ENCODE data around the gene CEACAM8. TPM values are rescaled to one million over a fixed set of nuclear protein-coding genes. Genes with fewer than 3 reads are reported as not detected.
"Not testable (repeated sequence)": the region's sequence is repeated elsewhere in the genome, so short reads cannot be mapped to it uniquely, and the experiment has no call there.

The CEACAM8 gene
- total RNA-seq, result not detected

DNA sequence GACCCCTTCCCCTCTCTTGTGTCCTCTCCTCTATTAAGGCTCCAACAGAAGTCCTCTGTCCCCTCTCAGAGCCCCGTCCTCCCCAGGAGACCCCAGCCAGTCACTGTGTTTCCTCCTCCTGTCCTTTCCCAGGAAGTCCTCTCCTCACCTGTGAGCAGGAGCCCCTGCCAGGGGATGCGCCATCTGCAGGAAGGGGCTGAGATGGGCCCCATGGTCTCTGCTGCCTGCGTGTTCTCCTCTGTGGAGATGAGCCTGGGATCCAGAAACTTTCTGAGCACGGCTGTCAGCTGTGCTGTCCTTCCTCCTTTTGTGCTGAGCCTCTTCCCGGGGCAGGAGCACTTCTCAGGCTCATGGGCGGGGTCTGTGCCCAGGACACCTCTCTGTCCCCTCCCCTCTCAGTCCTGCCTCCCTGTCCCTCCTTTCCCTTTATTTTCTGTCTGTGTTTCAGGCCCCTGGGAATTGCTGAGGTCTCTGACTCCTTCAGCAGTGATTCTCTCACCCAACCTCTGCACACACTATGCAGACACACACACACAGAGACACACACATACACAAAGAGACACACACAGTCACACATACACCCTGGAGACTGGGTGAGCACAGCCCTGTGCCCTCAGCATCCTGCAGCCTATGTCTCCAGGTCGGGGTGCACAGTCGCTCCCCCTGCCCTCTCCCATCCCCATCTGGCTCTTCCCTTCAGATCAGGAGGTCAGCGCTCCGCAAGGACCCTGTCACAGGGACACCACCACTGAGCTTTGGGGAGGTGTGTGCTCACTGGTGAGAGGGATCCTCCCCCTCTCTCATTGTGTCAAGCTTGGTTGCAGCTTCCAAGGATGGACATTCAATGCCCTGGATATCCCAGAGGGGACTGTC is at the start of gene CEACAM8:
CEACAM8 (minus strand) TSS at position 308 of the 873 bp plus-strand sequence; CDS start at position 212, 96 bp downstream.
- no peak for ATAC-seq

DNA sequence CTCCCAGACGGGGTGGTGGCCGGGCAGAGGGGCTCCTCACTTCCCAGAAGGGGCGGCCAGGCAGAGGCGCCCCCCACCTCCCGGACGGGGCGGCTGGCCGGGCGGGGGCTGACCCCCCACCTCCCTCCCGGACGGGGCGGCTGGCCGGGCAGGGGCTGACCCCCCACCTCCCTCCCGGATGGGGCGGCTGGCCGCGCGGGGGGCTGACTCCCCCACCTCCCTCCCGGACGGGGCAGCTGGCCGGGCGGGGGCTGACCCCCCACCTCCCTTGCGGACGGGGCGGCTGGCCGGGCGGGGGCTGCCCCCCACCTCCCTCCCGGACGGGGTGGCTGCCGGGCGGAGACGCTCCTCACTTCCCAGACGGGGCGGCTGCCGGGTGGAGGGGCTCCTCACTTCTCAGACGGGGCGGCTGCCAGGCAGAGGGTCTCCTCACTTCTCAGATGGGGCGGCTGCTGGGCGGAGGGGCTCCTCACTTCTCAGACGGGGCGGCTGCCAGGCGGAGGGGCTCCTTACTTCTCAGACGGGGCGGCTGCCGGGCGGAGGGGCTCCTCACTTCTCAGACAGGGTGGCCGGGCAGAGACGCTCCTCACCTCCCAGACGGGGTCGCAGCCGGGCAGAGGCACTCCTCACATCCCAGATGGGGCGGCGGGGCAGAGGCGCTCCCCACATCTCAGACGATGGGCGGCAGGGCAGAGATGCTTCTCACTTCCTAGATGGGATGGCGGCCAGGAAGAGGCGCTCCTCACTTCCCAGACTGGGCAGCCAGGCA is 44.8 kb upstream of the CEACAM8 start:
- ATAC-seq, result not testable (repeated sequence)

DNA sequence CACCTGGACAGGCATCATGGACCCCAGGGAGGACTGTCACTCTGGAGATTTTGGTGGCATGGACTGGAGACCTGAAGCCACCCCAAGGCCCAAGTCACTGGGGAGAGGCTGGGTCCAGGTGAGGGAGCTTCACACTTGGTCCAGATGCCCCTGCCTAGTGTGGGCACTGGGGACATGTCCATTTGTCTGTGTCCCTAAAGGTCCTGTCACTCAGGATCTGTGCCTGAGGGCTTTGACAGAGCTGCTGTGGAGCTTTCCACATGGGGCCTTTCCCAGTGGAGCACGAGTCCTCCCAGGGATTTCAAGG is 40.5 kb upstream of the CEACAM8 start:
- no peak for ATAC-seq

DNA sequence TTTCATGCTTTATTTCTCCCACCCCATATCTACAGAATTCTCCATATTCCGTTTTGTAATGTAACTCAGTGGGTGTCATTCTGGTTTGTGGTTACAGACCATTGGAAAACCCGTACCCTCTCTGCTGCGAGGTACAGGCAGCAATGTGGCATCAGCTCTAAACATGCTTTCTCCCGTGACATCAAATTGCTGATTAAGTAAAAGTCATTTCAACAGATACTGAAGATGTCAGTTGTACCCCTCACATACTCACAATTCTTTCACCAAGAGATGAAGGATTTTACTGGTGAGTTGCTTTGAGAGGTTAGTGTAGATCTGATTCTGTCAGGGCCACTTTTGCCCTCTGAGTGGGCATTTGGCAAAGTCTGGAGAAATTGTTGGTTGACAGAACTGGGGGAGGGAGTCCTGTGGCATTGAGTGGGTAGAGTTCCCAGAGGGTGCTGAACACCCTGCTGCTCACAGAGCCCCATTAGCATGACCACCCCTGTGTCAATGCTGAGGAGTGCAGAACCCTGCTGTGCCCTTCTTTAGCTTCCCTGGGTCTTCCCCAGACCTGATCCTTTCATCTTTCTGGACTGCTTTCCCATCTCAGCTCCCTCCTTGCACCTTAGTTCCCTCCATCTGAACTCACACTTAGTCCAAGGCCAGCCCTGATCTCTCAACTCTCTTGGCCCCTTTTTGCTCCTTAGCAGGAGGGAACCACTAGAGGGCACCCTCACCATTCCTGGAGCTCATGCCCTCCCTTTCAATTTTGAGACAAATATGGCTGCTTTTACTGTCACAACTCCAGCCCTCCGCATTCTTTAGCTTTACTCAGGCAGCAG is 39.9 kb upstream of the CEACAM8 start:
- peak; percentile 37 for ATAC-seq

DNA sequence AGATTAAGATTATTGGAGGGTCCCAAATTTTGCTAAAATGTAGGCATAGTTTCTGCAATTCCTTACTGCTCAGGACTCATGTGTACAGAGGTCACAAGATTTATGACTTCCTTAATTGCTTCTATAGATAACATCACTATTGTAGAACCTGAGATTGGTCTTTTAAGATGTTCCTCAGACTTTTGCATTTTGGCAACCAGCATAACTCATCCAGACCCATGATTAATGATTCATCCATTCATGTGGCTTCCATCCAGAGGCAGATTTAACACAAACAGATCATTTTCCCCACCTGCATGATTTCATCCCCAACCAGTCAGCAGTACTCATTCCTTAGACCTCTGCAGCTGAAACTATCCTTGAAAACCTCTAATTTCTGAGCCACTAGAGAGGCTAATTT is 34.5 kb upstream of the CEACAM8 start:
- ATAC-seq, result no peak

DNA sequence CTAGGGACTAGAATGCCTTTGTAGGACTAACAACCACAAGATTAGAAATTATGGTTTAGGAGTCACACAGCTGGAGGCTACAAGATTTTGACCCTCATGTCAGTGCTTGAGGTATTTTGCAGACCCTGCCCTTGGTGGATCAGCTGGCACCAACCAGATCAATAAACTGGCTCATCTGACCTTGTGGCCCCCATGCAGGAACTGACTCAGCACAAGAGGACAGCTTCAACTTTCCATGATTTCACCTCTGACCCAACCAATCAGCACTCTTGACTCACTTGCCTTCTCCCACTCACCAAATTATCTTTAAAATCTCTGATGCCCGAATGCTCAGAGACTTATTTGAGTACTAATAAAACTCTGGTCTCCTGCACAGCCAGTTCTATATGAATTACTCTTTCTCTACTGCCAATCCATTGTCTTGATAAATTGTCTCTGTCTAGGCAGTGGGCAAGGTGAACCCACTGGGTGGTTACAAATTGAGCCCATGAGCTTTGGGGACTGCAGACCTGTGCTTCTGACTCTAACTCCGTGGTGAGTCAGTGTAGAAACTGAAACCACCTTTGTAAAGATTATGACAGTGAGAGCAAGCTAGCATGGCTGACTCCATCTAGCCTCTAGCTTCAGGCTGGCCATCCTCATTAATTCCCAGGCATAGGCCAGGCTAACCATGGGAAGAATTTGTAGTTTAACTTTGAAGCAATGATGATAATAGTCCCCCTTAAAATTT is 33.9 kb upstream of the CEACAM8 start:
- no peak for ATAC-seq

DNA sequence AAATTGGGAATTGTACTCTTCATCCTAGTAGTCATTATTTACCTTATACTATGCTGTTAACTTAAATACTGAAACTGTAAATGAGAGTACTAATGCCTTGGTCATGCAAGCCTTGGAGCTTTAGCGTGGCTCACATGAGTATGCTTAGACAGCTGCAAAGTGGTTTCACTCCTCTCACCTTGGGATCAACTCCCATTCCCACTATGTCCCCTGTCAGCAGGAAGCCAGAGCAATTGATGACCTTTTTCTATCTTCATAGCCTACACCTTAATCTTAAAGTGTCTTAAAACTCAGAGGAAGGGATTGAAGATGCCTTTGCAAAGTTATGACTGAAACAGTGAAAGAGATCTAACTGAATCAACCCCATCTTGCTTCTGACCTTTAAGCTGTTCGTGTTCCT is 33.2 kb upstream of the CEACAM8 start:
- no peak for ATAC-seq

DNA sequence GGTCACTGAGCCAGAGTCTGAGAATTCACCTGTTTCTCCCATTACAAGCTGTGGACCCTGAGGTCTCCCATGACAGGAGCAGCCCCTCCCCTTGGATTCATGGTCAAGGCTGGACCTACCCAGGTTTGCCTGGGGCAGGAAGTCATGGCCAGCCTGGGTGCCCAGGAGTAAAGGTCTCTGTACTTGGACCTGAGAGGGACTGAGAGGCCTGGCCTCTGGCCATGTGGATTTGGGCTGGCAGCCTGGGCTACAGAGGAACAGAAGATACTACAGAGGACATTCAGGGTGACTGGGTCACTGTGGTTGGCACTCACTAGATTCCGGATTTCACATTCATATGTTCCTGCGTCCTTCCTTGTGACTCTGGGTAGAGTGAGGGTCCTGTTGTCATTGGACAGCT is 31.5 kb upstream of the CEACAM8 start:
- no peak for ATAC-seq

DNA sequence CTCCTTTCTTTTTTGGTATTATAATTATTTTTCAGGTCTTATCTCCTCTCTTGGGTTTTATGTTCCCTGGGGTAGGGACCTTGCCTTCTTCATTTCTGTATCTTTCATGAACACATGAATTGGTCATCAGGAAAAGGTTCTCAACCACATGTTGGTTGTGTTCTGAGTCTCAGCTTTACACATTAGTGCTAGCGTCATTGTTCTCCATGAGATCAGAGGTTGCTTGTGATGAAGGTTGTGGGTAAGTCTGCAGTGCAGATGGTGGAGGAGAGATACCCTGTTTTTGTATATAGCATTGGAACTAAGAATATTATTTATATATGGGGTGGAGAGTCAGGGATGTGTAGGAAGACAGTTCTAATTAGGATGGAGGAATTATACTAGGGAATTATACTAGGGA is 24.5 kb upstream of the CEACAM8 start:
- ATAC-seq, result no peak

DNA sequence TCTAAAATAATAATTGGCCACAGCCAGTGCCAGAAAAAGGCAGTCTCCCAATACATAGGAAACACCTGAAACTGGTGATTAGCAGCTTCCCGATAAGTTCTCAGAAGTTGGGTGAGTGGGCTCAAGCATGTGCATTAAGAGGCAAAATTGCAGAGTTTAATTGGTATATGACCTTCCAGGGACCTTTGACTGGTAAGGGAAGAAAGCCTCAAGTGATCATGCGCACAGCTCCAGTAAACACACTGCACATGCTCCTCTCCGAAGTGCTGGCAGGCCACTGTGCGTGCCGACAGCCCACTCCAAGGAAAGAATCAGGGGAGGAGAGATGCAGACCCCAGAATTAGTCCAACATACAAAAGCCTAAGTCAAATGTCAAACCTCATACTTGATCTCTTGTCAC is 18.9 kb upstream of the CEACAM8 start:
- ATAC-seq, result no peak

DNA sequence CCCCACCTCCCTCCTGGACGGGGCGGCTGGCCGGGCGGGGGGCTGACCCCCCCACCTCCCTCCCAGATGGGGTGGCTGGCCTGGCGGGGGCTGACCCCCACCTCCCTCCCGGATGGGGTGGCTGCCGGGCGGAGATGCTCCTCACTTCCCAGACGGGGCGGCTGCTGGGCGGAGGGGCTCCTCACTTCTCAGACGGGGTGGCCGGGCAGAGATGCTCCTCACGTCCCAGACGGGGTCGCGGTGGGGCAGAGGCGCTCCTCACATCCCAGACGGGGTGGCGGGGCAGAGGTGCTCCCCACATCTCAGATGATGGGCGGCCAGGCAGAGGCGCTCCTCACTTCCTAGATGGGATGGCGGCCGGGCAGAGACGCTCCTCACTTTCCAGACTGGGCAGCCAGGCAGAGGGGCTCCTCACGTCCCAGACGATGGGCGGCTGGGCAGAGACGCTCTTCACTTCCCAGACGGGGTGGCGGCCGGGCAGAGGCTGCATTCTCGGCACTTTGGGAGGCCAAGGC is 15.7 kb upstream of the CEACAM8 start:
- not testable (repeated sequence) for ATAC-seq

DNA sequence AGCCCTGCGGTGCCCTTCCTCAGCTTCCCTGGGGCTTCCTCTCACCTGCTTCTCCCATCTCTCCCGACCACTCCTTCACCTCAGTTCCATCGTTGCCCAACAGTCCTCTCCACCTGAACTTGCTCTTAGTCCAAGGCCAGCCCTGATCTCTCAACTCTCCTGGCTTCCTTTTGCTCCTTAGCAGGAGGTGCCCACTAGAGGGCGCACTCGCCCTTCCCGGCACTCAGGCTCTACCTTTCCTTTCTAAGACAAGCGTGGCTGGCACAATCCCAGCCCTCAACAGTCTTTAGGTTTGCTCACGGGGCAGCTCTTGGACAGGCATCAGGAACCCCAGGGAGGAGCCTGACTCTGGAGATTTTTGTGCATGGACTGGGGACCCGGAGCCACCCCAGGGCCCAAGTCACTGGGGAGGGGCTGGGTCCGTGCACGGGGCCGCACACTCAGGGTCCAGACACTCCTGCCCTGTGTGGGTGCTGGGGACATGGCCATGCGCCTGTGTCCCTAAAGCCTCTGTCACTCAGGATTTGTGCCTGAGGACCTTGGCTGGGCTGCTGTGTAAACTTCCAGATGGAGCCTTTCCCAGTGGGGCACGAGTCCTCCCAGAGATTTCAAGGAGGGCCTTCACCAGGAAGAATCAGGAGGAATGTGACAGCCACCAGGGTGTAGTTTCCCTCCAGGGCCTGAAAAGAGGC is 12.1 kb upstream of the CEACAM8 start:
- peak; percentile 89 for ATAC-seq

DNA sequence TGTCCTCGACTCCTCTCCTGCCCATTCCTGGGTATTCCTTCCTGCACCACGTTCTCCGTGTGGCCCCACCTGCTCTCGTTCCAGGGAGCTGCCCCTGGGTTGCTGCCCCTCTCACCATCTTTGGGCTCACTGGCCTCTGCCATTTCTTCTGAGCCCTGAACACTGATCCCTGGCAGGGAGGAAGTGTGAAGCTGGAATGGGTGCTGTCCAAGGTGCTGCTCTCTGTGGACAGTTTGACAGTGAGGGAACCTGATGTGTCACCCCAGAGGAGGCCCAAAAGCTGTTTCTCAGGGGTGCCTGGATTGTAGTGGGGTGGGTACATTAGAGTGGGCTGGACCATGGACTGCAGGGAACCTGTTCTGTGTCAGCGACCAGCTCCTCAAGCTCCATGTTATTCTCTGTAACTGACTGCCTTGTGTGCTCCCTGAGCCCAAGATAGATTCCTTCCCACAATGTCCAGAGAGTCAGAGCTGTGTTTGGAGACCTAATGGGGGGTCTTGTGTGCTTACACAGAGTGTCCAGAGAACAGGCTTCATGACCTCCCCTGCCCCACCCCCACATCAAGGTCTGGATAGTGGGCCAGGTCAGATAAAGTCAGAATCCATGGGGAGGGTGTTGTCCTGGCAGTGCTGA is 7.2 kb upstream of the CEACAM8 start:
- peak; percentile 55 for ATAC-seq

DNA sequence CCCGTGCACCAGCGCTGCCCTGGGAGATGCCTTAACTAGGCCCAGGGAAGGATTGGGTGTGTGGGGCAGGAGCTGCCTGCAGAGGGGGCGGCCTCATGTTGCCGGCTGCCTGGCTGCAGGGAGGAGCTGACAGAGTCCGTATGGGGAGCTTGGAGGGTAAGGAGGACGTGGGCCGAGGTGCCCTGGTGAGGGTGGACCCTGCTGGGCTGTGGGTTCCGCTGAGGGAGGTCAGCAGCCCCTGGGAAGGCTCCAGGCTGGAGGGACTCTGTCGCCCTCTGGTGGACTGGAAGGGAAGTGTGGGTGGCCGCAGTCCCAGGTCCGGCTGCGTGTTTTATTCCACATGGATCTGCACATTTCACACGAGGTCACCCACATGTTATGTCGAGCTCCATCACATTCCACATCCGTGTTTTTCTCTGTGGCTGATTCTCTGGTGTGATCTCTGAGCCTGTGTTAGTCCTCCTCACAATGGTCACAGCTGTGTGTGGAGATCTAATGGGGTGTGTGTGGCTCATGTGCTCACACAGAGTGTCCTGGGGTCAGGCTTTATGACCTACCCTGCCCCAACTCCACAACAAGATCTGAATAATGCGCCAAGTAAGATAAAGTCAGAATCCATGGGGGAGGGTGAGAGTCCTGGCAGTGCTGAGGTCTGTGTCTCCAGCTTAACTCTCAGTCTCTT is 1.8 kb upstream of the CEACAM8 start:
- peak; percentile 62 for ATAC-seq

DNA sequence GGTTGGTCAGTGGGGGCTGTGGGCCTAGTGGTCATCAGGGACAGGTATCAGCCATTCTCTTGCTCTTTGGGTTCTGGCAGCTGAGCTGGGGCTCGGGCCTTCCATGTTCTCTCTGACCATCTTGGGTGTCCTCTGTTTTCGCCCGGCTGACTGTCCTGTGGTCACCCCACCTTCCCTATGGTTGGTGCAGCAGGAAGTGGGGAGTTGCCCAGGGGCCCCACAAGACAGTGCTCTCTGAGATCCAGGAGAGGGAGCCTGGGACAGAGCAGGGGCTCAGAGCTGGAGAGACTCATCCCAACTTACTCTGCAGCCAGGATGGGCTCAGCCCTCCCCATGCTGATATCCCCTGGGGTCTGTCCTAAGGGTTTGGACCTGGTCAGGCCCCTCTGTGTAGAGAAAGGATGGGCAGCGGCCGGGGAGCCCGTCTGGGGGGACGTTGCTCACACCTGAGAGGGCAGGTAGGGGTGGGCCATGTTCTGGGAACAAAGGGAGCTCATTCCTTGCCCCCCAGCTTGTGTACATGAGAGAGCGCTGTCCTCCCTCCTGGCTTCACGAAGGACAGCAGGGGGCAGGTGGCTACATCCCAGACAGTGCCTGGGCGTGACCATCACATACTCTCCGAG is 937 bp upstream of the CEACAM8 start:
- ATAC-seq, result no peak

DNA sequence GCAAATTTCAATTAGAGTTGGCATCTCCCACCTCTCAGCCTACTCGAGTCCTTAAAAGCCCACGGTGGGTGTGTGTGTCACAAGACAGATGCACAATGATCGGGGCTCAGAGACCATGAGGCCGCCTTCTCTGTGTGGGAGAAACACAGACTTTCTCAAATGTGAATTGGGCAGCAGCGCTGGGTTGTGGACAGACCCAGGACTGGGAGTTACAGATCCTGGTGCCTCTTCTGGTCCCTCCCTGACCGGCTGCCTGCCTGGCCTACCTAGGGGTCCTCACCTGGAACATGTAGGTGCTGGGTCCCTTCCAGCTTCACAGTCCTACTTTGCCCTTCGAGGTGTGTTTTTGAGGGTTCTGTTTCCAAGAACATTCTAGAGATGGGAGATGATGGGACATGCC is 4.9 kb downstream of the CEACAM8 start:
- no peak for ATAC-seq

DNA sequence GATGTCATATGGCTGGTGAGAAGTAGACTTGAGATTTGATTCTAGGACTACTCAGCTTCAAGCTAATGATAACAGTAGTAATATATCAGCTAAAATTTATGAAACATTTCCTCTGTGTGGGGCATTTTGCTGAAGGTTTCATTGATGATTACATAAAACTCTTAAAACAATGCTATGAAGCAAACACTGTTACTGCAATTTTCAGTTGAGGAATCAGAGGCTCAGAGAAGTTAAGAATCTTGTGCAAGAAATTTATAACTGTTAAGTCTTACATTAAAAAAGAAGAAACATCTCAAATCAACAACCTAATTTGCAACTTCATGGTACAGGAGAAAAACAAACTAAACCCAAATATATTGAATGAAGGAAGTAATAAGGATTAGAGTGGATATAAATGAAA is 10.3 kb downstream of the CEACAM8 start:
- no peak for ATAC-seq

DNA sequence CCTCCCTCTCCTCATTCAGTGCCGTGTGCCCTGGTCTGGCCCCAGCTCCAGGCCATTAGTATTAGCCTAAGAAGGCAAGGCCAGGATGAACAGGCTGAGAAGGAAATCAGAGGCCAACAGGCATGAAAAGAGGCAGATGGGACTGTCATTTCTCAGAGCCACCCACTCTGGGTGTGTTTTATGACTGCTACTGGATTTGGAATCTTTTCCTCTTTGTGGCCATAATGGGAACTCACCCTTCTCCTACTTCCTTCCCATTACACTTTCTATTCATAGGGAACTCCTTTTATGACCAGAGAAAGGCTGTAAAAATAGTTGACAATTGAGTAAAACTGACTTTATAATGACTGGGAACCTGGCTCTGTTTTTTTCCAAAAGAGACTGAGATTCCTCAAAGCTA is 17.7 kb downstream of the CEACAM8 start:
- ATAC-seq, result no peak

DNA sequence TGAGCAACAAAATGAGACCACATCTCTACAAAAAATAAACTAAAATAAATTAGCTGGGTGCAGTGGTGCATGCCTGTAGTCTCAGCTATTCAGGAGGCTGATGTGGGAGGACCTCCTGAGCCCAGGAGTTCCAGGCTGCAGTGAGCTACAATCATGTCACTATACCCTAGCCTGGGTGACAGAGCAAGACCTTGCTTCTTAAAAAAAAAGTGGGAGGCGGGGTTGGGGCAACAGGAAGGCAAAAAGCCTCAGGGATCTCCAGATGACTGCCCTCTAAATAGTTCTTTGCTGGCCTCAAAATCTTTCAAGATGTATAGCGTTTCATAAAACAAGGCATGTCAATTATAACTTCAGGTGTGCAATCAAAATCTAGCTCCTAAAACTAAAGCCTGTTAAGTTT is 18.5 kb downstream of the CEACAM8 start:
- no peak for ATAC-seq

DNA sequence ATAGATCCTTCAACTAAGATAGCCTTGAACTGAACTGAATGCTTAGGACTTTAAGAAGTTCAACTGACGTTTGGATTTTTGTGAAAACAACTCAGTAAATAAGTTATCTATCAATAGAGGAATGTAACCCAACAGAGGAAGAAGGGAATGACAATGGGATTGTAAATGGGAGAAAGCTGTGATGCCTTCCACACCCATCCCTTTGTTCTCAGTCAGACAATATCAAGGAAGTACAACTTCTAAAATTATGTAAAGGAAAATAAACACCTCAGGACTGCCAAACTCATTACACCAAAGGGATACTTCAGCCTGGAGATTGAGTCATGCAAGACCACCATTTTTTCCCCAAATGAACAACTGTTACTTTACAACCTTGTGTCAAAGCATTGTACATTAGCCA is 21.1 kb downstream of the CEACAM8 start:
- ATAC-seq, result no peak

Measured in esophagus mucosa (tissue), 1 donor.